GM23338 (cell line): ENCODE measurements around the gene AFTPH. TPM values are rescaled to one million over a fixed set of nuclear protein-coding genes. Genes with fewer than 3 reads are reported as not detected.

Experiments used
- ATAC-seq: fragments of 200-7000 bp; cut with Tn5 transposase; 3 replicates; pipeline ENCODE4 v1.9.1; 2020
- DNase-seq: peaks from one replicate; pipeline ENCODE4 v3.0.0-alpha.2; 2015; ENCODE audit warnings: low spot score
- H2AFZ ChIP-seq: fragments of 200-600 bp; sonication (generic); 2 replicates; pipeline ENCODE4 v1.8.0; 2016; ENCODE audit warnings: antibody characterized with exemption, mild to moderate bottlenecking, moderate library complexity
- H3F3A ChIP-seq: fragments of 200-600 bp; sonication (generic); replicated peaks from 2 replicates; pipeline ENCODE4 v1.8.0; 2017; ENCODE audit warnings: antibody characterized with exemption, mixed run types, low read depth
- H3K27ac ChIP-seq: fragments of 200-600 bp; sonication (generic); 2 replicates; pipeline ENCODE4 v1.6.1; 2016; ENCODE audit warnings: low read depth
- H3K27me3 ChIP-seq: fragments of 200-600 bp; sonication (generic); 2 replicates; pipeline ENCODE4 v1.8.0; 2016; ENCODE audit warnings: mild to moderate bottlenecking, mixed run types, moderate library complexity; ENCODE audit not compliant: insufficient read depth
- H3K36me3 ChIP-seq: fragments of 200-600 bp; sonication (generic); 2 replicates; pipeline ENCODE4 v1.8.0; 2016; ENCODE audit warnings: mild to moderate bottlenecking; ENCODE audit not compliant: insufficient read depth
- H3K4me1 ChIP-seq: fragments of 200-600 bp; sonication (generic); 2 replicates; pipeline ENCODE4 v1.8.0; 2016; ENCODE audit warnings: mild to moderate bottlenecking, moderate library complexity; ENCODE audit not compliant: insufficient read depth
- H3K4me2 ChIP-seq: fragments of 200-600 bp; sonication (generic); 2 replicates; pipeline ENCODE4 v1.7.1; 2017; ENCODE audit warnings: mixed run types
- H3K4me3 ChIP-seq: fragments of 200-600 bp; sonication (generic); 2 replicates; pipeline ENCODE4 v1.6.1; 2016; ENCODE audit warnings: mixed run types
- H3K79me2 ChIP-seq: fragments of 200-600 bp; sonication (generic); replicated peaks from 2 replicates; pipeline ENCODE4 v1.8.0; 2017; ENCODE audit warnings: mild to moderate bottlenecking; ENCODE audit not compliant: insufficient read depth
- H3K9me2 ChIP-seq: fragments of 200-600 bp; sonication (generic); 2 replicates; pipeline ENCODE4 v1.8.0; 2017; ENCODE audit not compliant: insufficient read depth
- H4K20me1 ChIP-seq: fragments of 200-600 bp; sonication (generic); replicated peaks from 2 replicates; pipeline ENCODE4 v1.8.0; 2017; ENCODE audit warnings: mild to moderate bottlenecking; ENCODE audit not compliant: insufficient read depth
- H3K27ac Mint-ChIP-seq: 2 replicates; pipeline ENCODE4 v1.8.0; 2020; ENCODE audit warnings: inconsistent platforms, mild to moderate bottlenecking, moderate library complexity, mixed read lengths
- H3K27me3 Mint-ChIP-seq: 3 replicates; pipeline ENCODE4 v1.8.0; 2022; ENCODE audit warnings: low read depth, mild to moderate bottlenecking, moderate library complexity, mixed read lengths, inconsistent platforms; ENCODE audit not compliant: insufficient read depth, poor library complexity
- H3K36me3 Mint-ChIP-seq: 3 replicates; pipeline ENCODE4 v1.8.0; 2021; ENCODE audit warnings: low read depth, mild to moderate bottlenecking, inconsistent platforms, moderate library complexity, mixed read lengths
- H3K4me1 Mint-ChIP-seq: 3 replicates; pipeline ENCODE4 v1.8.0; 2020; ENCODE audit warnings: mild to moderate bottlenecking, inconsistent platforms, mixed read lengths
- H3K4me3 Mint-ChIP-seq: 3 replicates; pipeline ENCODE4 v1.8.0; 2021; ENCODE audit warnings: moderate library complexity, mild to moderate bottlenecking, inconsistent platforms, mixed read lengths
- H3K9me3 Mint-ChIP-seq: 3 replicates; pipeline ENCODE4 v1.8.0; 2020; ENCODE audit warnings: moderate library complexity, mild to moderate bottlenecking, inconsistent platforms, mixed read lengths
- CREB1 ChIP-seq: fragments of 250-450 bp; sonication (Bioruptor Pico); IDR thresholded peaks from 2 replicates; pipeline ENCODE4 v1.5.0; 2020; ENCODE audit warnings: low read depth, mild to moderate bottlenecking, moderate library complexity
- EZH2 ChIP-seq: fragments of 200-600 bp; sonication (generic); IDR thresholded peaks from one replicate; pipeline ENCODE4 v1.8.0; 2017; ENCODE audit warnings: antibody characterized with exemption, mild to moderate bottlenecking, low read depth; ENCODE audit not compliant: unreplicated experiment
- EZH2phosphoT487 ChIP-seq: fragments of 200-600 bp; sonication (generic); IDR thresholded peaks from one replicate; pipeline ENCODE4 v1.8.1; 2018; ENCODE audit warnings: antibody characterized with exemption; ENCODE audit not compliant: unreplicated experiment
- JUNB ChIP-seq: IDR thresholded peaks from one replicate; pipeline ENCODE4 v1.6.1; 2016; ENCODE audit warnings: antibody characterized with exemption; ENCODE audit not compliant: unreplicated experiment
- NANOG ChIP-seq: IDR thresholded peaks from 2 replicates; pipeline ENCODE4 v1.6.1; 2016; ENCODE audit warnings: antibody characterized with exemption, borderline replicate concordance
- POLR2AphosphoS5 ChIP-seq: IDR thresholded peaks from 2 replicates; pipeline ENCODE4 v1.6.1; 2016; ENCODE audit warnings: antibody characterized with exemption, low read depth
- ZNF114 ChIP-seq: fragments of 250-450 bp; sonication (Bioruptor Pico); IDR thresholded peaks from 2 replicates; pipeline ENCODE4 v1.5.0; 2020; ENCODE audit warnings: mild to moderate bottlenecking, moderate library complexity
- ZNF331 ChIP-seq: fragments of 250-450 bp; sonication (Bioruptor Pico); IDR thresholded peaks from 2 replicates; pipeline ENCODE4 v1.5.0; 2020; ENCODE audit warnings: low read depth, mild to moderate bottlenecking, moderate library complexity
- ZNF462 ChIP-seq: fragments of 250-450 bp; sonication (Bioruptor Pico); IDR thresholded peaks from 2 replicates; pipeline ENCODE4 v1.5.0; 2020; ENCODE audit warnings: mild to moderate bottlenecking, moderate library complexity
- polyA plus RNA-seq: library from polyadenylated mRNA; unstranded; fragments of >200 nt; fragmentation: Nextera tagmentation; extraction: Ambion mirVana; gene quantifications from 2 replicates; pipeline ENCODE4 v1.2.1, GENCODE V29; 2016
- total RNA-seq: library from RNA; depleted of rRNA; stranded (reverse); fragments of >200 nt; shearing (Covaris generic); gene quantifications from 2 replicates; pipeline ENCODE4 v1.2.3, GENCODE V29; 2014

Gene AFTPH
- total and polyA plus RNA-seq, 2 experiments from 2014 or later, result 14.9 to 20.6 TPM

- no peak overlapping the region; the same call in 1 of the 2 replicates for H2AFZ ChIP-seq
- H3K9me2 ChIP-seq, result no peaks in the 10 kb centered on the region
- no peaks in the 10 kb centered on the region for H3F3A ChIP-seq
- TF ChIP-seq EZH2phosphoT487 (no peak), ZNF114 (CRISPR knock-in tag) (no peak), POLR2AphosphoS5 (no peak), NANOG (no peak), CREB1 (CRISPR knock-in tag) (no peak), JUNB (no peak), EZH2 (no peak), ZNF331 (CRISPR knock-in tag) (no peak), ZNF462 (no peak)
- Mint-ChIP-seq H3K4me1 (peaks cover 26% of the 10 kb centered on the region), H3K9me3 (no peaks in the 10 kb centered on the region), H3K27me3 (peaks cover 7% of the 10 kb centered on the region), H3K36me3 (no peaks in the 10 kb centered on the region), H3K27ac (no peak overlapping the region), H3K4me3 (no peak overlapping the region)
- no peak overlapping the region for H3K27ac ChIP-seq
- H3K4me2 ChIP-seq, result no peak overlapping the region
- peaks cover 4% of the 10 kb centered on the region for H3K27me3 ChIP-seq
- ATAC-seq, result no peak
- H3K4me3 ChIP-seq, result no peak overlapping the region
- H4K20me1 ChIP-seq, result no peaks in the 10 kb centered on the region
- DNase-seq, result no peak
- H3K4me1 ChIP-seq, result peaks cover 15% of the 10 kb centered on the region
- H3K36me3 ChIP-seq, result no peaks in the 10 kb centered on the region
- no peaks in the 10 kb centered on the region for H3K79me2 ChIP-seq
These were observed 91.2 kb downstream of the AFTPH start for GRCh38 chr2:64615192-64615763.
